UCSD-AML1 (cell line): ENCODE results near the gene NAALADL2.

Source experiments
- DNase-seq: peaks from one replicate; lab custom pipeline; 2025; ENCODE audit not compliant: unreplicated experiment; lab: John Stamatoyannopoulos, UW

The NAALADL2 gene

GRCh38 chr3:175619369-175619768 is 760.2 kb downstream of the NAALADL2 start:
- DNase-seq: no peak

- no peak for DNase-seq
Observed at GRCh38 chr3:175620093-175620492, 761.0 kb downstream of the NAALADL2 start.

- DNase-seq: no peak
Observed at GRCh38 chr3:175620532-175620931, 761.4 kb downstream of the NAALADL2 start.

GRCh38 chr3:175640958-175641357 is 781.8 kb downstream of the NAALADL2 start:
- no peak for DNase-seq

GRCh38 chr3:175646865-175647264 is 787.7 kb downstream of the NAALADL2 start:
- DNase-seq: no peak

- no peak for DNase-seq
Observed at GRCh38 chr3:175648899-175649298, 789.8 kb downstream of the NAALADL2 start.

- no peak for DNase-seq
Observed at GRCh38 chr3:175651716-175652115, 792.6 kb downstream of the NAALADL2 start.

- no peak for DNase-seq
Observed at GRCh38 chr3:175655351-175655750, 796.2 kb downstream of the NAALADL2 start.

- DNase-seq: no peak
Observed at GRCh38 chr3:175656461-175656860, 797.3 kb downstream of the NAALADL2 start.

- DNase-seq: no peak
Observed at GRCh38 chr3:175659670-175660350, 800.7 kb downstream of the NAALADL2 start.

GRCh38 chr3:175662815-175663214 is 803.7 kb downstream of the NAALADL2 start:
- DNase-seq: no peak

- DNase-seq: no peak
Observed at GRCh38 chr3:175664911-175665310, 805.8 kb downstream of the NAALADL2 start.

- no peak for DNase-seq
Observed at GRCh38 chr3:175668300-175668699, 809.2 kb downstream of the NAALADL2 start.

- DNase-seq: no peak
Observed at GRCh38 chr3:175670557-175670956, 811.4 kb downstream of the NAALADL2 start.

GRCh38 chr3:175672119-175672689 is 813.1 kb downstream of the NAALADL2 start:
- DNase-seq: no peak

GRCh38 chr3:175679568-175679967 is 820.4 kb downstream of the NAALADL2 start:
- DNase-seq: no peak

- DNase-seq: no peak
Observed at GRCh38 chr3:175692256-175692655, 833.1 kb downstream of the NAALADL2 start.

- DNase-seq: no peak
Observed at GRCh38 chr3:175695251-175695650, 836.1 kb downstream of the NAALADL2 start.

- DNase-seq: no peak
Observed at GRCh38 chr3:175702956-175703355, 843.8 kb downstream of the NAALADL2 start.

- no peak for DNase-seq
Observed at GRCh38 chr3:175704366-175705055, 845.4 kb downstream of the NAALADL2 start.

- DNase-seq: no peak
Observed at GRCh38 chr3:175713268-175713667, 854.1 kb downstream of the NAALADL2 start.

- no peak for DNase-seq
Observed at GRCh38 chr3:175716446-175716845, 857.3 kb downstream of the NAALADL2 start.
